Kidney (tissue), 14 donors: Measurements from ENCODE around the gene MYL12B. TPM values are rescaled to one million over a fixed set of nuclear protein-coding genes. Genes with fewer than 3 reads are reported as not detected.

Experiments used
- DNase-seq, 5 donors: peaks; one replicate each; pipeline ENCODE4 v3.0.0-alpha.2; 2013 to 2020
- FAIRE-seq: peaks from 2 replicates; lab custom pipeline; 2012; peaks lifted over from hg19 to GRCh38; lab: Jason Lieb, UNC
- H3K27ac ChIP-seq, 2 donors: one replicate each; pipeline ENCODE4 v1.7.0; 2013; ENCODE audit warnings: low read depth in 2 of 2, low read length in 2 of 2, inconsistent platforms in 1 of 2
- H3K27me3 ChIP-seq: one replicate; pipeline ENCODE4 v1.7.1; 2013; ENCODE audit warnings: low read length, inconsistent platforms; ENCODE audit not compliant: control insufficient read depth, insufficient read depth
- H3K36me3 ChIP-seq, 3 donors: one replicate each; pipeline versions ENCODE4 v1.7.0 to v1.7.1; 2013; ENCODE audit warnings: low read length in 3 of 3, control low read depth in 1 of 3, inconsistent platforms in 1 of 3; ENCODE audit not compliant: insufficient read depth in 3 of 3, control insufficient read depth in 2 of 3
- H3K4me1 ChIP-seq, 3 donors: one replicate each; pipeline versions ENCODE4 v1.7.0 to v1.7.1; 2013; ENCODE audit warnings: low read length in 3 of 3, inconsistent platforms in 1 of 3, low read depth in 1 of 3; ENCODE audit not compliant: control insufficient read depth in 2 of 3, insufficient read depth in 2 of 3
- H3K4me3 ChIP-seq, 3 donors: one replicate each; pipeline versions ENCODE4 v1.7.0 to v1.8.1; 2013; ENCODE audit warnings: low read length in 3 of 3, control low read depth in 1 of 3, inconsistent platforms in 1 of 3
- H3K9ac ChIP-seq, 3 donors: one replicate each; pipeline versions ENCODE4 v1.7.0 to v1.7.1; 2013; ENCODE audit warnings: low read length in 3 of 3, control low read depth in 1 of 3, inconsistent platforms in 1 of 3
- H3K9me3 ChIP-seq, 3 donors: one replicate each; pipeline versions ENCODE4 v1.7.0 to v1.7.1; 2013; ENCODE audit warnings: low read length in 3 of 3, control low read depth in 1 of 3, inconsistent platforms in 1 of 3; ENCODE audit not compliant: control insufficient read depth in 2 of 3, insufficient read depth in 1 of 3
- CTCF ChIP-seq: IDR thresholded peaks from 3 replicates; pipeline ENCODE4 v1.5.1; 2012; ENCODE audit warnings: mild to moderate bottlenecking, moderate library complexity, borderline replicate concordance; ENCODE audit not compliant: insufficient read depth; ENCODE audit errors: extremely low read depth
- intact Hi-C: fragments of 100-400 bp; cut with DNase I; formaldehyde crosslinking; loops from one replicate; pipeline ENCODE4 v1.11.1; 2022
- polyA plus RNA-seq: library from polyadenylated mRNA; stranded (reverse); fragments of 350-450 nt; fragmentation: Illumina TruSeq; extraction: RNeasy Lipid Tissue Mini Kit (QIAGEN cat#74804); gene quantifications from one replicate; pipeline ENCODE4 v1.2.3, GENCODE V29; 2014; ENCODE audit warnings: low read depth, low replicate concordance; ENCODE audit not compliant: insufficient read depth
- total RNA-seq: library from RNA; stranded (reverse); fragmentation: NEBNext Ultra II Directional; extraction: Animal tissue kit (Norgen Biotek cat#: 25700); gene quantifications from one replicate; pipeline ENCODE4 v1.2.1, GENCODE V29; 2021
- donor health status: control.
- donor health status: control.
- donor health status: control.
- donor health status: control.
- donor health status: control.
- donor health status: DM: yes; HTN: yes; CAD: no.
- donor health status: Normal renal cell carcinoma (clear cell type).

Gene MYL12B
- total and polyA plus RNA-seq, 2 donors from 2014 or later: 448 to 884 TPM

GRCh38 chr18:3293196-3293951, 31.4 kb downstream of the MYL12B start:
- Histone ChIP-seq H3K27ac (no peak overlapping the region), H3K4me1 (peaks cover 0 to 3% (median 0%) of the 10 kb centered on the region in 3 donors), H3K4me3 (no peak overlapping the region), H3K36me3 (no peaks in the 10 kb centered on the region), H3K9me3 (no peaks in the 10 kb centered on the region), H3K9ac (no peak overlapping the region), H3K27me3 (no peaks in the 10 kb centered on the region)
- intact Hi-C loops: no loop called here
- no peak for TF ChIP-seq CTCF
- no peak for DNase-seq
- FAIRE-seq: no peak

- Histone ChIP-seq H3K4me3 (no peak overlapping the region), H3K27ac (no peak overlapping the region), H3K27me3 (no peaks in the 10 kb centered on the region), H3K36me3 (no peaks in the 10 kb centered on the region), H3K4me1 (peaks cover 0 to 3% (median 0%) of the 10 kb centered on the region in 3 donors), H3K9ac (no peak overlapping the region), H3K9me3 (no peaks in the 10 kb centered on the region)
- intact Hi-C loops: no loop called here
- FAIRE-seq: no peak
- no peak for TF ChIP-seq CTCF
- no peak for DNase-seq
Observed at GRCh38 chr18:3294435-3295080, 32.6 kb downstream of the MYL12B start.

GRCh38 chr18:3297025-3297984, 35.4 kb downstream of the MYL12B start:
- intact Hi-C loops: no loop called here
- FAIRE-seq: no peak
- Histone ChIP-seq H3K9me3 (no peaks in the 10 kb centered on the region), H3K27me3 (no peaks in the 10 kb centered on the region), H3K4me1 (peaks cover 0 to 3% (median 0%) of the 10 kb centered on the region in 3 donors), H3K9ac (peak overlapping the region in 2 of 3 donors; percentile 69 to 81), H3K4me3 (peak overlapping the region; percentile 75 to 91 (median 76)), H3K36me3 (no peaks in the 10 kb centered on the region), H3K27ac (peak overlapping the region in 1 of 2 donors; percentile 47)
- TF ChIP-seq CTCF: peak; percentile 67
- peak; percentile 94 to 96 (median 95) for DNase-seq
